VCaP (cell line): ENCODE data around the gene TPK1.

Experiments used
- H3K27ac ChIP-seq: fragments of 450-650 bp; 2 replicates; pipeline ENCODE4 v1.5.1; 2017
- CTCF ChIP-seq: fragments of 450-650 bp; conservative IDR thresholded peaks from 2 replicates; pipeline ENCODE4 v1.5.1; 2017; ENCODE audit warnings: mild to moderate bottlenecking, moderate library complexity

TPK1 gene

GRCh38 chr7:144691240-144691639 lies 144.6 kb downstream of the TPK1 start:
- H3K27ac ChIP-seq = no peak overlapping the region
- no peak for TF ChIP-seq CTCF

- no peak for TF ChIP-seq CTCF
- no peak overlapping the region for H3K27ac ChIP-seq
Measured at GRCh38 chr7:144682581-144683280, 153.1 kb downstream of the TPK1 start.

- no peak for TF ChIP-seq CTCF
- H3K27ac ChIP-seq = no peak overlapping the region
Measured at GRCh38 chr7:144676492-144676891, 159.4 kb downstream of the TPK1 start.

- no peak for TF ChIP-seq CTCF
Measured at GRCh38 chr7:144674550-144674949, 161.3 kb downstream of the TPK1 start.

GRCh38 chr7:144672869-144673268 lies 163.0 kb downstream of the TPK1 start:
- no peak overlapping the region for H3K27ac ChIP-seq
- no peak for TF ChIP-seq CTCF

More at GRCh38 chr7:144674550-144674949, 161.3 kb downstream of the TPK1 start:
- H3K27ac ChIP-seq = no peak overlapping the region

GRCh38 chr7:144671429-144671828 lies 164.4 kb downstream of the TPK1 start:
- TF ChIP-seq CTCF = no peak
- no peak overlapping the region for H3K27ac ChIP-seq

- TF ChIP-seq CTCF = peak; percentile 66
- no peak overlapping the region for H3K27ac ChIP-seq
Measured at GRCh38 chr7:144670218-144670617, 165.6 kb downstream of the TPK1 start.
